ENCODE measurements around the gene OR2A12. TPM values are rescaled to one million over a fixed set of nuclear protein-coding genes. Genes with fewer than 3 reads are reported as not detected.

OR2A12 gene
- total and polyA plus RNA-seq, 2 of the 13 experiments (the other 11 are each of a cell fraction or from before 2014, with no cell fraction given): 0.18 TPM; not detected in 1

GRCh38 chr7:144102041-144102440, 16.0 kb downstream of the OR2A12 start (continued):
- TF ChIP-seq, protein P1, sequence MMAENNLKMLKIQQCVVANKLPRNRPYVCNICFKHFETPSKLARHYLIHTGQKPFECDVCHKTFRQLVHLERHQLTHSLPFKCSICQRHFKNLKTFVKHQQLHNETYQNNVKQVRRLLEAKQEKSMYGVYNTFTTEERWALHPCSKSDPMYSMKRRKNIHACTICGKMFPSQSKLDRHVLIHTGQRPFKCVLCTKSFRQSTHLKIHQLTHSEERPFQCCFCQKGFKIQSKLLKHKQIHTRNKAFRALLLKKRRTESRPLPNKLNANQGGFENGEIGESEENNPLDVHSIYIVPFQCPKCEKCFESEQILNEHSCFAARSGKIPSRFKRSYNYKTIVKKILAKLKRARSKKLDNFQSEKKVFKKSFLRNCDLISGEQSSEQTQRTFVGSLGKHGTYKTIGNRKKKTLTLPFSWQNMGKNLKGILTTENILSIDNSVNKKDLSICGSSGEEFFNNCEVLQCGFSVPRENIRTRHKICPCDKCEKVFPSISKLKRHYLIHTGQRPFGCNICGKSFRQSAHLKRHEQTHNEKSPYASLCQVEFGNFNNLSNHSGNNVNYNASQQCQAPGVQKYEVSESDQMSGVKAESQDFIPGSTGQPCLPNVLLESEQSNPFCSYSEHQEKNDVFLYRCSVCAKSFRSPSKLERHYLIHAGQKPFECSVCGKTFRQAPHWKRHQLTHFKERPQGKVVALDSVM (CRISPR knock-in tag; IDR thresholded peaks at IDR 0.05): no peak
- TF ChIP-seq ZMYM2 (CRISPR knock-in tag; IDR thresholded peaks at IDR 0.05): no peak

- Histone ChIP-seq H3K9ac (ENCODE audit: insufficient read depth, low read depth, low read length) (no peak overlapping the region), H3K4me3 (replicated peaks in 1 of 3; ENCODE audit: insufficient read depth in 1 of 3, low read depth in 2 of 3, low read length in 3 of 3) (no peak overlapping the region), H3K4me1 (ENCODE audit: insufficient read depth, low read length) (no peaks in the 10 kb centered on the region), H3K27me3 (ENCODE audit: control insufficient read depth in 1 of 2, insufficient read depth in 2 of 2, low read length in 2 of 2) (no peaks in the 10 kb centered on the region), H3K4me2 (ENCODE audit: low read depth, low read length) (no peak overlapping the region), H4K20me1 (ENCODE audit: insufficient read depth, low read length) (no peaks in the 10 kb centered on the region), H2AFZ (ENCODE audit: low read length) (no peak overlapping the region), H3K27ac (ENCODE audit: extremely low read length, insufficient read depth, low read length) (no peak overlapping the region), H3K36me3 (replicated peaks in 1 of 2; ENCODE audit: control insufficient read depth in 1 of 2, insufficient read depth in 2 of 2, low read length in 2 of 2) (no peaks in the 10 kb centered on the region), H3K9me3 (ENCODE audit: low read length) (no peaks in the 10 kb centered on the region), H3K79me2 (ENCODE audit: insufficient read depth, low read length) (no peaks in the 10 kb centered on the region)
- in situ Hi-C loops (cut with HindIII; ENCODE audit: extremely low pct_ligation_motif_present, low pct_unique_long_range_greater_than_20kb): no loop called here
- ATAC-seq (no peak), DNase-seq (ENCODE audit: low spot score) (no peak), FAIRE-seq (no peak)
- no TSS peak for BruUV-seq (replicated peaks)
- ChIA-PET CTCF (ENCODE audit: low intra/inter-chr PET ratio, low total read pairs) (no interaction called here), POLR2A (no interaction called here)
- intact Hi-C loops (cut with micrococcal nuclease; ENCODE audit: unreplicated experiment): no loop called here
- TF ChIP-seq SSRP1 (CRISPR knock-in tag; IDR thresholded peaks at IDR 0.05) (no peak), ZNF572 (CRISPR knock-in tag; IDR thresholded peaks at IDR 0.05) (no peak), SP5 (CRISPR knock-in tag; IDR thresholded peaks at IDR 0.05; ENCODE audit: borderline replicate concordance, low read depth) (no peak), ZNF234 (CRISPR knock-in tag; conservative IDR thresholded peaks at IDR 0.05) (no peak), JUND (CRISPR knock-in tag; IDR thresholded peaks at IDR 0.05) (no peak), ZNF44 (CRISPR knock-in tag; IDR thresholded peaks at IDR 0.05) (no peak)
These were observed 19.1 kb downstream of the OR2A12 start for GRCh38 chr7:144105211-144105610.
